HepG2 (cell line): ENCODE results near the gene AHNAK. TPM values are rescaled to one million over a fixed set of nuclear protein-coding genes. Genes with fewer than 3 reads are reported as not detected.
A peak's percentile ranks its signal among the peaks of the same experiment; 100 is the strongest.

Experiments
- ATAC-seq: fragments of 200-7000 bp; cut with Tn5 transposase; 3 replicates; pipeline ENCODE4 v1.9.1; 2020; ENCODE audit warnings: mild to moderate bottlenecking, moderate library complexity
- BruUV-seq: library from RNA; stranded (reverse); fragments of 400-500 nt; replicated peaks from 2 replicates; lab custom pipeline; 2021; lab: Mats Ljungman, UMichigan
- CTCF ChIA-PET: fragments of 300-600 bp; formaldehyde crosslinking; extraction: SDS; loops from one replicate; lab custom pipeline; 2021; ENCODE audit warnings: low total read pairs, inconsistent platforms, low intra/inter-chr PET ratio; lab: Yijun Ruan, JAX
- POLR2A ChIA-PET: fragments of 350-600 bp; sonication (Branson Sonifier 250); formaldehyde crosslinking; loops from one replicate; lab custom pipeline; 2020; ENCODE audit warnings: antibody characterized with exemption, inconsistent platforms; lab: Yijun Ruan, JAX
- DNase-seq: peaks from one replicate; pipeline ENCODE4 v3.0.0-alpha.2; 2015; ENCODE audit warnings: low spot score
- FAIRE-seq: peaks from 3 replicates; lab custom pipeline; 2011; peaks lifted over from hg19 to GRCh38; lab: Jason Lieb, UNC
- H2AFZ ChIP-seq: one replicate; pipeline ENCODE4 v1.6.1; 2011; ENCODE audit warnings: low read length, inconsistent platforms
- H3K27ac ChIP-seq: fragments of 300-600 bp; 3 replicates; pipeline ENCODE4 v1.8.0; 2011; ENCODE audit warnings: mixed run types, mild to moderate bottlenecking, mixed read lengths, low read length, inconsistent platforms; ENCODE audit not compliant: insufficient read depth; ENCODE audit errors: extremely low read length
- H3K27me3 ChIP-seq, 2 experiments: fragments of 200-600 bp in 1 of 2; 2 replicates in 1 of 2; 3 replicates in 1 of 2; pipeline versions ENCODE4 v1.6.0 to v1.8.0; 2011; ENCODE audit warnings: low read length in 2 of 2, mild to moderate bottlenecking in 2 of 2, moderate library complexity in 2 of 2, inconsistent platforms in 1 of 2; ENCODE audit not compliant: insufficient read depth in 2 of 2, control insufficient read depth in 1 of 2
- H3K36me3 ChIP-seq, 2 experiments: fragments of 200-600 bp in 1 of 2; replicated peaks in 1 of 2; 2 replicates in 1 of 2; 3 replicates in 1 of 2; pipeline versions ENCODE4 v1.5.1 to v1.8.0; 2011; ENCODE audit warnings: low read length in 2 of 2, inconsistent platforms in 1 of 2; ENCODE audit not compliant: insufficient read depth in 2 of 2, control insufficient read depth in 1 of 2
- H3K4me1 ChIP-seq: 2 replicates; pipeline ENCODE4 v1.5.1; 2012; ENCODE audit warnings: low read length, inconsistent platforms; ENCODE audit not compliant: insufficient read depth
- H3K4me2 ChIP-seq: 2 replicates; pipeline ENCODE4 v1.6.0; 2011; ENCODE audit warnings: low read depth, low read length, inconsistent platforms
- H3K4me3 ChIP-seq, 3 experiments: fragments of 200-600 bp in 1 of 3; sonication (generic), shearing (Covaris generic) in 1 of 3; replicated peaks in 1 of 3; 2 replicates each; pipeline ENCODE4 v1.5.1; 2011 to 2016; ENCODE audit warnings: low read length in 3 of 3, inconsistent platforms in 2 of 3, low read depth in 2 of 3, mild to moderate bottlenecking in 2 of 3, control low read depth in 1 of 3, mixed read lengths in 1 of 3; ENCODE audit not compliant: insufficient read depth in 1 of 3
- H3K79me2 ChIP-seq: one replicate; pipeline ENCODE4 v1.6.1; 2011; ENCODE audit warnings: low read length, inconsistent platforms; ENCODE audit not compliant: insufficient read depth
- H3K9ac ChIP-seq: 2 replicates; pipeline ENCODE4 v1.6.0; 2011; ENCODE audit warnings: mild to moderate bottlenecking, low read depth, low read length, inconsistent platforms; ENCODE audit not compliant: insufficient read depth
- H3K9me3 ChIP-seq: 2 replicates; pipeline ENCODE4 v1.5.1; 2012; ENCODE audit warnings: mild to moderate bottlenecking, low read length
- H4K20me1 ChIP-seq: 2 replicates; pipeline ENCODE4 v1.6.0; 2011; ENCODE audit warnings: inconsistent platforms, mild to moderate bottlenecking, low read length, moderate library complexity; ENCODE audit not compliant: insufficient read depth
- GABPB1 ChIP-seq: IDR thresholded peaks from 2 replicates; pipeline ENCODE4 v1.6.1; 2016; ENCODE audit warnings: mild to moderate bottlenecking, missing genetic modification reagents, moderate library complexity, missing compliant biosample characterization
- HMGXB4 ChIP-seq, 2 experiments: sonication (generic) in 1 of 2; formaldehyde crosslinking in 1 of 2; IDR thresholded peaks; 2 replicates each; pipeline versions ENCODE4 v1.4.0 to v1.6.1; 2018 to 2020; ENCODE audit warnings: missing genetic modification reagents in 2 of 2, borderline replicate concordance in 1 of 2, low read depth in 1 of 2, mild to moderate bottlenecking in 1 of 2, missing biosample characterization in 1 of 2
- ZNF543 ChIP-seq: sonication (generic); formaldehyde crosslinking; IDR thresholded peaks from 2 replicates; pipeline ENCODE4 v1.4.0; 2020; ENCODE audit warnings: mild to moderate bottlenecking, missing genetic modification reagents
- ZNF549 ChIP-seq: sonication (generic); formaldehyde crosslinking; IDR thresholded peaks from 2 replicates; pipeline ENCODE4 v1.5.0; 2020; ENCODE audit warnings: missing genetic modification reagents
- WGBS: methylation state at CpG from one replicate; pipeline ENCODE4 v1.1.6; 2017; ENCODE audit warnings: low lambda C conversion rate; 5-methylcytosine and 5-hydroxymethylcytosine counted together
- in situ Hi-C: cut with HindIII; loops from 2 replicates; pipeline ENCODE4 v1.10.0; 2017; ENCODE audit warnings: low pct_unique_long_range_greater_than_20kb; ENCODE audit not compliant: extremely low pct_ligation_motif_present
- intact Hi-C: fragments of 100-400 bp; cut with micrococcal nuclease; formaldehyde crosslinking; loops from one replicate; pipeline ENCODE4 v1.10.0; 2022; ENCODE audit not compliant: unreplicated experiment
- polyA plus RNA-seq, 8 experiments: library from polyadenylated mRNA; depleted of rRNA in 3 of 8; stranded (reverse) in 7 of 8; unstranded in 1 of 8; fragments of >200 nt; fragmentation: Illumina TruSeq in 4 of 8; extraction: Trizol in 4 of 8; gene quantifications; 2 replicates each; pipeline versions ENCODE4 v1.2.1 to v1.2.3, GENCODE V29; 2011 to 2016; ENCODE audit warnings: low read depth in 4 of 8, missing spikeins in 1 of 8, mixed read lengths in 1 of 8; ENCODE audit not compliant: insufficient read depth in 1 of 8
- total RNA-seq, 5 experiments: library from RNA; depleted of rRNA; stranded (reverse); fragments of >200 nt; fragmentation: Illumina TruSeq; extraction: Trizol; gene quantifications; 2 replicates each; pipeline ENCODE4 v1.2.3, GENCODE V29; 2016; ENCODE audit warnings: low read depth in 1 of 5
- TF ChIP-seq, protein P1 (sequence below): sonication (generic); formaldehyde crosslinking; IDR thresholded peaks from 2 replicates; pipeline ENCODE4 v1.4.0; 2020; ENCODE audit warnings: missing genetic modification reagents, borderline replicate concordance
- TF ChIP-seq, protein P2 (sequence below): sonication (generic); formaldehyde crosslinking; IDR thresholded peaks from 2 replicates; pipeline ENCODE4 v1.5.1; 2020; ENCODE audit warnings: mild to moderate bottlenecking, missing genetic modification reagents, moderate library complexity

The AHNAK gene
- total and polyA plus RNA-seq, 2 of the 13 experiments (the other 11 are each of a cell fraction or from before 2014, with no cell fraction given) = 23.4 to 25.0 TPM

DNA sequence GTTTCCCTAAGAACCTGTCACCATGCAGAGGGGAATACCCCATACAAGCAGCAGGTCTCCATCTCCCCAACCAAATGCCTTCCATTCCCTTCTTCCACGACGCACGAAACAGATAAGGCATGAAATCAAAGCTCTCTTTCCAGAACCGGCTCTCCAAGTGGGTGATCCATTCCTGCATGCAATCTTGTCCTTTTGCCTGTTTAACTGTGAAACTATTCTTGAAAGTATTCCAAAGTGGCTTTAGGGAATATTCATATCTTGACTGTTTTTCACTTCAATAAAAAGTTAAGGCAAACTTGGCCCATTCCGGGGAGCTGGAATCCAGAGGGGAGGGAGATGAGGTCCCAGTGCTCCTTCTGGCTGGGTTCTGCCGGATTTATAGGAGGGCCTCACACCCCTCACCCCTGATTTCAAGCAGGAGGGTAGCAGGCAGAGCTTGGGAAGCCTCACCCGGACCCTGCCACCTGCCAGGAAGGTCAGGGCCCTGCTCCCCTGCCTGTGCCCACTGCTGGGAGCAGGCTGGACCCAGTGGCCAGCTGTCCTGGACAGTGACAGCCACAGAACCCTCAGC lies 66.9 kb downstream of the AHNAK start (continued):
- peak; percentile 5; the same call in 1 of the 2 replicates for TF ChIP-seq ZNF543 (CRISPR knock-in tag)
- TF ChIP-seq GABPB1 (CRISPR knock-in tag) = 0 out of 2 replicates have a peak, but pooled peaks have one; percentile 6
- TF ChIP-seq HMGXB4 (CRISPR knock-in tag; IDR thresholded peaks at IDR 0.05; ENCODE audit: borderline replicate concordance in 1 of 2, low read depth in 1 of 2) = 0 out of 4 replicates have a peak, but pooled peaks of 1 of the 2 experiments have one; percentile 9

DNA sequence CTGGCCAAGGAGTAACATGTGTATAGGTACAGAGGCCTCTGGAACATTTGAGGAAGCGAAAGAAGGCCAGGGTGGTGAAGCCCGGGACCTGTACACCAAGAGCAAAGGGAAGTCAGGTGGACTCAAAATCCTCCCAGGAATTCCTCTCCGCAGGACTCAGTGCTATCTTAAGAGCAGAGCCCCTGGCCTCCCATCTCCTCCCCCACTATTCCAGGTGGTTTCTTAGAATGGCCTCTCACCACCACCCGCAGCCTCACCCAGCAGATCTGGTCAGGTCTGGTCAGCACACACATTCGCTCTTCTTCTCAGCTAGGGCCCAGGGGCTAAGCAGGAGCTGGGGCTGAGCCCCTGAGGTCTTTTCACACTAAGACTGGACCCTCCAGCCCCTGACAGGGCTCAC lies 68.7 kb downstream of the AHNAK start:
- in situ Hi-C loops = no loop called here

More for the DNA sequence above, 68.7 kb downstream of the AHNAK start:
- H3K27me3 ChIP-seq = no peaks in the 10 kb centered on the region
- H4K20me1 ChIP-seq = no peaks in the 10 kb centered on the region
- no peak overlapping the region for H3K4me2 ChIP-seq
- ATAC-seq (no peak), DNase-seq (no peak), FAIRE-seq (no peak)
- H3K9me3 ChIP-seq = no peaks in the 10 kb centered on the region
- H3K79me2 ChIP-seq = no peaks in the 10 kb centered on the region
- peaks cover 67% of the 10 kb centered on the region for H3K4me1 ChIP-seq
- no peak overlapping the region for H3K9ac ChIP-seq
- intact Hi-C loops = no loop called here
- H2AFZ ChIP-seq = no peak overlapping the region
- WGBS = 73% methylated on average over 4 of the region's 5 CpGs
- no peak for TF ChIP-seq ZNF549
- TF ChIP-seq, protein P1, sequence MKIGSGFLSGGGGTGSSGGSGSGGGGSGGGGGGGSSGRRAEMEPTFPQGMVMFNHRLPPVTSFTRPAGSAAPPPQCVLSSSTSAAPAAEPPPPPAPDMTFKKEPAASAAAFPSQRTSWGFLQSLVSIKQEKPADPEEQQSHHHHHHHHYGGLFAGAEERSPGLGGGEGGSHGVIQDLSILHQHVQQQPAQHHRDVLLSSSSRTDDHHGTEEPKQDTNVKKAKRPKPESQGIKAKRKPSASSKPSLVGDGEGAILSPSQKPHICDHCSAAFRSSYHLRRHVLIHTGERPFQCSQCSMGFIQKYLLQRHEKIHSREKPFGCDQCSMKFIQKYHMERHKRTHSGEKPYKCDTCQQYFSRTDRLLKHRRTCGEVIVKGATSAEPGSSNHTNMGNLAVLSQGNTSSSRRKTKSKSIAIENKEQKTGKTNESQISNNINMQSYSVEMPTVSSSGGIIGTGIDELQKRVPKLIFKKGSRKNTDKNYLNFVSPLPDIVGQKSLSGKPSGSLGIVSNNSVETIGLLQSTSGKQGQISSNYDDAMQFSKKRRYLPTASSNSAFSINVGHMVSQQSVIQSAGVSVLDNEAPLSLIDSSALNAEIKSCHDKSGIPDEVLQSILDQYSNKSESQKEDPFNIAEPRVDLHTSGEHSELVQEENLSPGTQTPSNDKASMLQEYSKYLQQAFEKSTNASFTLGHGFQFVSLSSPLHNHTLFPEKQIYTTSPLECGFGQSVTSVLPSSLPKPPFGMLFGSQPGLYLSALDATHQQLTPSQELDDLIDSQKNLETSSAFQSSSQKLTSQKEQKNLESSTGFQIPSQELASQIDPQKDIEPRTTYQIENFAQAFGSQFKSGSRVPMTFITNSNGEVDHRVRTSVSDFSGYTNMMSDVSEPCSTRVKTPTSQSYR (CRISPR knock-in tag) = no peak
- TF ChIP-seq, protein P2, sequence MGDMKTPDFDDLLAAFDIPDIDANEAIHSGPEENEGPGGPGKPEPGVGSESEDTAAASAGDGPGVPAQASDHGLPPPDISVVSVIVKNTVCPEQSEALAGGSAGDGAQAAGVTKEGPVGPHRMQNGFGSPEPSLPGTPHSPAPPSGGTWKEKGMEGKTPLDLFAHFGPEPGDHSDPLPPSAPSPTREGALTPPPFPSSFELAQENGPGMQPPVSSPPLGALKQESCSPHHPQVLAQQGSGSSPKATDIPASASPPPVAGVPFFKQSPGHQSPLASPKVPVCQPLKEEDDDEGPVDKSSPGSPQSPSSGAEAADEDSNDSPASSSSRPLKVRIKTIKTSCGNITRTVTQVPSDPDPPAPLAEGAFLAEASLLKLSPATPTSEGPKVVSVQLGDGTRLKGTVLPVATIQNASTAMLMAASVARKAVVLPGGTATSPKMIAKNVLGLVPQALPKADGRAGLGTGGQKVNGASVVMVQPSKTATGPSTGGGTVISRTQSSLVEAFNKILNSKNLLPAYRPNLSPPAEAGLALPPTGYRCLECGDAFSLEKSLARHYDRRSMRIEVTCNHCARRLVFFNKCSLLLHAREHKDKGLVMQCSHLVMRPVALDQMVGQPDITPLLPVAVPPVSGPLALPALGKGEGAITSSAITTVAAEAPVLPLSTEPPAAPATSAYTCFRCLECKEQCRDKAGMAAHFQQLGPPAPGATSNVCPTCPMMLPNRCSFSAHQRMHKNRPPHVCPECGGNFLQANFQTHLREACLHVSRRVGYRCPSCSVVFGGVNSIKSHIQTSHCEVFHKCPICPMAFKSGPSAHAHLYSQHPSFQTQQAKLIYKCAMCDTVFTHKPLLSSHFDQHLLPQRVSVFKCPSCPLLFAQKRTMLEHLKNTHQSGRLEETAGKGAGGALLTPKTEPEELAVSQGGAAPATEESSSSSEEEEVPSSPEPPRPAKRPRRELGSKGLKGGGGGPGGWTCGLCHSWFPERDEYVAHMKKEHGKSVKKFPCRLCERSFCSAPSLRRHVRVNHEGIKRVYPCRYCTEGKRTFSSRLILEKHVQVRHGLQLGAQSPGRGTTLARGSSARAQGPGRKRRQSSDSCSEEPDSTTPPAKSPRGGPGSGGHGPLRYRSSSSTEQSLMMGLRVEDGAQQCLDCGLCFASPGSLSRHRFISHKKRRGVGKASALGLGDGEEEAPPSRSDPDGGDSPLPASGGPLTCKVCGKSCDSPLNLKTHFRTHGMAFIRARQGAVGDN (CRISPR knock-in tag) = peak; percentile 11; the same call in 1 of the 2 replicates
- ChIA-PET CTCF (no interaction called here), POLR2A (no interaction called here)
- H3K4me3 ChIP-seq = no peak overlapping the region
- no peaks in the 10 kb centered on the region for H3K36me3 ChIP-seq
- no TSS peak for BruUV-seq
- H3K27ac ChIP-seq = no peak overlapping the region
